A549 (cell line): ENCODE measurements around the gene TEX2.

Experiments
- CEBPB ChIP-seq, 2 experiments: fragments of >200 bp in 1 of 2; sonication (Bioruptor Twin) in 1 of 2; formaldehyde crosslinking in 1 of 2; IDR thresholded peaks; 2 replicates each; pipeline ENCODE4 v1.6.1; 2012 to 2016
- CHD2 ChIP-seq: fragments of 150-350 bp; IDR thresholded peaks from 2 replicates; pipeline ENCODE4 v1.6.1; 2014; ENCODE audit warnings: low read length; ENCODE audit not compliant: partially characterized antibody
- USF2 ChIP-seq: fragments of 450-650 bp; IDR thresholded peaks from 2 replicates; pipeline ENCODE4 v1.6.1; 2014; ENCODE audit warnings: antibody characterized with exemption
- TF ChIP-seq, protein P1 (sequence below): fragments of 250-450 bp; sonication (Bioruptor Pico); IDR thresholded peaks from 2 replicates; pipeline ENCODE4 v1.5.0; 2020; ENCODE audit warnings: low read depth, mild to moderate bottlenecking, moderate library complexity

- TF ChIP-seq, protein P1, sequence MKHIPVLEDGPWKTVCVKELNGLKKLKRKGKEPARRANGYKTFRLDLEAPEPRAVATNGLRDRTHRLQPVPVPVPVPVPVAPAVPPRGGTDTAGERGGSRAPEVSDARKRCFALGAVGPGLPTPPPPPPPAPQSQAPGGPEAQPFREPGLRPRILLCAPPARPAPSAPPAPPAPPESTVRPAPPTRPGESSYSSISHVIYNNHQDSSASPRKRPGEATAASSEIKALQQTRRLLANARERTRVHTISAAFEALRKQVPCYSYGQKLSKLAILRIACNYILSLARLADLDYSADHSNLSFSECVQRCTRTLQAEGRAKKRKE (CRISPR knock-in tag): no peak
- TF ChIP-seq CHD2: no peak
- TF ChIP-seq CEBPB (IDR thresholded peaks at IDR 0.05): no peak
- no peak for TF ChIP-seq USF2
Observed at GRCh38 chr17:64160378-64160777, 102.7 kb downstream of the TEX2 start.
